NT2/D1 (cell line): ENCODE measurements around the gene LDLRAD3.

ENCODE experiments used
- SUZ12 ChIP-seq: IDR thresholded peaks from 2 replicates; pipeline ENCODE4 v1.6.1; 2011; ENCODE audit not compliant: insufficient read length, insufficient read depth; ENCODE audit errors: extremely low read depth
- YY1 ChIP-seq: IDR thresholded peaks from 2 replicates; pipeline ENCODE4 v1.6.1; 2011; ENCODE audit not compliant: insufficient read length, insufficient read depth

DNA sequence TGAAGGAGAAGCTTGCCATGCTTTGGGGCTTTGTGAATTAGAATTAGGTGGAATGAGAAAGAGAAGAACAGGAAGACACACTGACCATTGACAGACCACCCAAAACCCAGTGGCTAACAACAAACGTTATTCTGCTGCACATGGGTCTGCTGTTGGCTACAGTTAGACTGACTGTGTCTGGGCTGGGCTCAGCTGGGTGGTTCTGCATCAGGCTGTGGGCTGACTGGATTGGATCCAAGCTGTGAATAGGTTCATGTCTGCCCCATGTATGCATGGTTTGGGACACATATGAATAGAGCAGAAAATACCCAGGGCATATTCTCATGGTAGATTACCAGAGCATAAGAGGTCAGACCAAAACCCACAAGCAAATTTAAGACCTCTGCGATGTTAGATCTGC is 11.7 kb upstream of the LDLRAD3 start:
- TF ChIP-seq YY1 = no peak
- no peak for TF ChIP-seq SUZ12
